GM21381 (cell line): ENCODE measurements around the gene CAPN3.

Experiments
- ATAC-seq: cut with Tn5 transposase; IDR thresholded peaks from one replicate; pipeline ENCODE4 v1.9.1; 2021; ENCODE audit warnings: mild to moderate bottlenecking, moderate library complexity; ENCODE audit not compliant: unreplicated experiment

Gene CAPN3

GRCh38 chr15:42392309-42393024 lies 33.2 kb downstream of the CAPN3 start:
- no peak for ATAC-seq

GRCh38 chr15:42394106-42394505 lies 34.8 kb downstream of the CAPN3 start:
- ATAC-seq = no peak

- ATAC-seq = no peak
These were observed 36.5 kb downstream of the CAPN3 start for GRCh38 chr15:42395838-42396237.

DNA sequence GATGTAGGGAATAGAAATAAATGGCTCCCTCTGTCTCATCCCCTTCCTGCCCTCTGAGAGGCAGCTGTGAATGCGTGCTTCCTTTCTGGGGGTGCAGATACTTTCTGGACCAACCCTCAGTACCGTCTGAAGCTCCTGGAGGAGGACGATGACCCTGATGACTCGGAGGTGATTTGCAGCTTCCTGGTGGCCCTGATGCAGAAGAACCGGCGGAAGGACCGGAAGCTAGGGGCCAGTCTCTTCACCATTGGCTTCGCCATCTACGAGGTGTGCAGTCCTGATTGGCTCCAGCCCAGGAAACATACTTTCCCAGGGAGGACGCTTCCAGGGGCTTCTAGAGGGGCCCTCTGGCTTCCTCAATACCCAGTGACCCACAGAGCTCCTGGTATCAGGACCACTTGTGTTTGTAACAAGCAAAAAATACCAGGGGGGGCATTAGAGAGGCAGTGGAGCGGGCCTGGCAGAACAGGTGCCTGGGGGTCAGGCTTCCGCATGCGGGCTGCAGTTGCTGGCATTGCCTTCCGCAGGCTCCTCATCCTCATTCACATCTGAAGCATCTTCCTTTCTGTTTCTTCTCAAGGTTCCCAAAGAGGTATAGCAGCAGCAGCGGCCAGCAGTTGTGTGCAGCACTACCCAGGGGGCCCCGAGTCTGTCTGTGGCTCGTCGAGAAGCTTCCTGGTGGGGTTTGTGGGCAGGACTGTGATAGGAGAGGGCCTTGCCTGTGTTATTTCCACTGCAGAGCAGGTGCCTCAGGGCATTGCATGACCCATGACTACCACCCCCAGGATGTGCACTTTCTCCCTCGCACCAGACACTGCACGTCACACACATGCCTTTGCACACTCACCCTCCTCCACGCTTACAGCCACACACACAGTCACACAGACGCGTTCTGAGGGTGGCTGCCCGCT lies 42.5 kb downstream of the CAPN3 start:
- ATAC-seq = no peak

DNA sequence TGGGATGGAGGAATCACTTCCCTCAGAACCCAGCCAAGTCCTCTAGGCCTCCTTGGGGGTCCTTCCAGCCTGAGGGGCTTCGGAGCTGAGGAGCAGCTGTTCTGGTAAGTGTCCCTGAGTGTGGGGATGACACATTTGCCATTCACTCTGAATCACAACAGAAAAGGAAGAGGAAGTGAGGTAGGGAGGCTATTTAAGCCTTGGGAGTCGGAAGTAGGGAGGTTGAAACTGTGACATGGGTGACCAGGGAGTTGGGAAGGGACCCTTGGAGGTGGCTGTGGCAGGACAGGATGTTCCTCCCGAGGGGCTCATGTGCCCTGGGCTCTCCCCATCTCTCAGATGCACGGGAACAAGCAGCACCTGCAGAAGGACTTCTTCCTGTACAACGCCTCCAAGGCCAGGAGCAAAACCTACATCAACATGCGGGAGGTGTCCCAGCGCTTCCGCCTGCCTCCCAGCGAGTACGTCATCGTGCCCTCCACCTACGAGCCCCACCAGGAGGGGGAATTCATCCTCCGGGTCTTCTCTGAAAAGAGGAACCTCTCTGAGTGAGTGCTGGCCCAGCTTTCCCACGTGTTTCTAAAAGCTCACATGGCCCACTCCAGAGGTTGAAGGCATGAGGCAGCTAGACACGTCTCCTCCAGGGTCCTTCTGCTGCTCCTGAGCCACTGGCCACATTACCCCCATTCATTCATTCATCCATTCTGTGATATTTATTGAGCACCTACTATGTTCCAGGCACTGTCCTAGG lies 43.3 kb downstream of the CAPN3 start:
- ATAC-seq = no peak

DNA sequence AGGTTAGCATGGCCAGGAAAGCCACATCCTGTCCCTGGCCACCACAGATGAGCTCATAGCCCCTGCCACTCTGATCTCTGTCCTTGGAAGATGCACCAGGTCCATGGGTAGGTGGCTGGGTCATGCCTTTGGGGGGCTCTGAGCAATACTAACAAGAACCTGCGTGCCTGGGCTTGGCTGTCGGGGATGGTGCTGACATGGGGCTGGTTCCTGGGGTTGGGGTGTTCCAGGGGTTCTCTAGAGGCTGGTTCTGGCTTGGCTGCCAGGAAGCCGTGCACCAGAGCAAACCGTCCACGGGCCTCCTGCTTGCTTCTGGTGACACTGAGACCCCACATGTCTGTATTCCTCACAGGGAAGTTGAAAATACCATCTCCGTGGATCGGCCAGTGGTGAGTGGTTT lies 44.1 kb downstream of the CAPN3 start:
- ATAC-seq = no peak

DNA sequence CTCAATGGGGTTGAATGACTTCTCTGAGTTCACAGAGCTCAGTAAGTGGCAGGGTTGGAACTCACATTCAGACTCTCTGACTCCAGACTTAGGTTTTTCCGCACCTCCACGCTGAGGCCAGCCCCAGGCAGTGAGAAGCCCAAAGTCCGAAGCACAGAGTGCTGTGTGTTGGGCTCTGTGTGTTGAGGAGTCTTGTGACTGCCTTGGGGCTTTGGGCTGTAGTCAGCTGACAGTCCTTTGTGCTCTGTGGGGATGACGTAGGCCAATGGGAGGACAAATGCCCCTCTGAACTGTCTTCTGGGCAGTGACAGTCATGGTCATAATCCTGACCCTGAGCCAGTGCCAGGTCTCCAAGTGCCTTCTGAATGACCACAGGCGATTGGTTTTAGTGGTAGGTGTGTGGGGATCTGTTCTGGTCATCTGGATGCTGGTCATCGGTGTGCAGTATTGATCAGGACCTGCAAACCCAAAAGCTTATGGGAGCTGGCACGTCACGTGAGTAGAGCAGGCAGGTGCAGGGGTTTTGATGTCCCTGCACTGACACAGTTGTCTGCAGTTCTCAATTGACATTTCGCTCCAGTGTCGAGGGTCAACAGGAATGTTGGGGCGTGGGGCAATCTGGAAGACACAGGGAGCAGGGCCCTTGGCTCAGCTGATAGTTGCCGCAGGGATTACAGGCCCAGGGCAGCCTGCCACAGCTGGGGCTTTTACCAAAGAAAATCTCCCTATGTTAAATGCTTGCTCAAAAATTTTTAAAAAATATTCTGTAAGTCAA lies 45.3 kb downstream of the CAPN3 start:
- ATAC-seq = no peak

DNA sequence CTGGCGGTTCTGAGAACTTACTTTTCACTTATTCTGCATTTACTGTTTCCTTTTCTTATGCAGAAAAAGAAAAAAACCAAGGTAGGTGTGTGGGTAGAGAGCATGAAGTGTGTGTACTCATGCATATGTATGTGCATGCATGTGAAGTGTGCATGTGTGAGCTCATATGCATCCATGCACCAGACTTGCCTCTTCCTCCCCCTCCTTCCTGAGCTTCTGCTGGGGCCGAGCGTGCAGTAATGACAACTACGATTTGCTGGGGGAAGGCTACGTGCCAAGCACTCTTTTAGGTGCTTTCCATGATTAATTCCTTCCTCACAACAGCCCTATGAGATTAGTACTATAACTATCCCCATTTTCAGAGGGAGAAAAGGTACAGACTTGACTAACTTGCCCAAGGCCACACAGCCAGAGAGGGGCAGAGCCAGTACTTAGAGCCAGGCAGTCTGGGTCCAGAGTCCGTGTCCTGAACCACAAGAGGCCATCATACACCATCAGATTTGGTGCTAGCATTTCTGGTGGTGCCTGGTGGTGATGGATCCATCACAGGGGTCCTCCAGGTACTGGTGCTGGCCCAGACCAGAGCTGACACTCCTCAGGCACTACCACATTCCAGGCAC lies 46.7 kb downstream of the CAPN3 start:
- ATAC-seq = no peak

- ATAC-seq = no peak
These were observed 48.9 kb downstream of the CAPN3 start for GRCh38 chr15:42408178-42408577.

GRCh38 chr15:42409011-42409410 lies 49.7 kb downstream of the CAPN3 start:
- ATAC-seq = no peak

GRCh38 chr15:42411884-42412283 lies 52.6 kb downstream of the CAPN3 start:
- no peak for ATAC-seq

- no peak for ATAC-seq
These were observed 54.6 kb downstream of the CAPN3 start for GRCh38 chr15:42413920-42414319.

GRCh38 chr15:42419369-42419768 lies 60.1 kb downstream of the CAPN3 start:
- no peak for ATAC-seq

DNA sequence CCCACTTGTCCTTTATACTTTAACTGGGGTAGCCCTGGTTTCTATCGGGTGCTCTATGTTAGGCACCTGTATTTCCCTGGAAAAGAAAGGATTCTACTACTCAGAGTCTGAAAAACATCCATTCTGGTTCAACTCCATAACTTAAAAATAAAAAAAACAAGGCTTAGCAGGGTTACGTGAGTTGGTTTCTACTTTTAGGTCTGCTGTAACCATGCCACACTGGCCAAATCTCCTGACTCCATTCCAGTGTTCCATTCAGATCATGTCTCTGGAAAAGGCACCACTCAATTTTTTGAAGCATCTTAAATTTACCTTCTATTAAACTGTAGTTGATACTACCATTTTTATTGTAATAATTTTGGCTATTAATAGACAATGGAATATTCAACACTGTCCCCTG lies 62.1 kb downstream of the CAPN3 start:
- no peak for ATAC-seq

DNA sequence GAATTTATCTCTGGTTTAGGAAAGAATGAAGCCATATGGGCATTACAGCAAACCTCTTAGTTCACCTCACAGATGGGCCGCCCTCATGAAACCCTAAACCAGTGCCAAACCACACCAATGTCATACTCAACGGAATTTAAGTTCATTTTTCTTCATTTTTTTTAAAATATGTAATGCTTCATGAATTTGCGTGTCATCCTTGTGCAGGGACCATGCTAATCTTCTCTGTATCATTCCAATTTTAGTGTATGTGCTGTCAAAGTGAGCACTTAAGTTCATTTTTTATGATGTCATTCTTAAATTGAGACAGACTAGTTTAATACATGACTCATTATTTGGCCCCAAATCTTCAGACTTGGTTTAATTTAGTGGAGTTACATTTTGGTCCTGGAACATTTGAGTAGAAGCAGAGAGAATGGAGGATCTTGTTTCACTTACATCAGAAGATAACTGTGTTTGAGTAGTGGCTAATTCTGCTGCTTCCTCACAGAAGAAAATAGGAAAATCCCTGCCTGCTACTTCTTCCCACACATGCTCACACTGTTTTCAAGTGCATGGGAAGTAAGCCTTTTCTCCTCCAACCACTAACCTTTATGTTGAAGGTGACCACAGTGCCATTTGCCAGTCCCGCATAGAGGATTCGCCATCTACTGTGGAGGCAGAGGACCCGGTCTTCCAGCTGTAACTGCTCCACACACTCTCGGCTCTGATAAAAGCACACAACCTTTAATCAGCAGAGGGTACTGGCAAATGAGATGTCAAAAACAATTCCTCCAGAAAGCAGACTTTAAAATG lies 68.3 kb downstream of the CAPN3 start:
- no peak for ATAC-seq

DNA sequence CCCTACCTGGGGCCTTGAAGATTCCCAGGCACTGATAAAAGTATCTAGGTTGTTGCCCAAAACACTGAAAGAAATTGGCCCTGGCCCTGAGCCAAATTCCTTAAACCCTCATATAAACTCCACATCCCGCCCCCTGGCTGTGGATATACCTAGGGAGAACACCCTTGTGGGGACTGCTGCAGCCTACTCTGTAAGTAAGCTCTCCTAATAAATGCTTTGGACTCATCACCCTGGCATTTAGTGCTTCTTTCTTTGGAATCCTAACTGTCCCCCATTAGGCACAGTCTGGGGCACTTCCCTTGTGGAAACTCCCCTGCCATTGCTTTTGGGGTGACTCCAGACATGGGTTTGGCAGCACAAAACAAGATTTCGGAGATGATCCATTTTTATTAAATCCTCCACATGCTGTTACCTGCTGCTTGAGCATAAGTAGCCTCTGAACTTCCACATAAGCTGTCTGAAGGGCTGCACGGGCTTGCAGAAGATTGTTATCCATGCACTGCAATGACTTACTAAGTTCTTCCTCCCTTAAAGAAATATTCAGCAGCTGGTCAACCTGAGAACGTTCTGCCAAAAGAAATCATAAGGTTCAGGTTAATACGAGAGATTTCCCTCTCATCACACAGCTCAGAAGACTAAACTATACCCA lies 85.2 kb downstream of the CAPN3 start:
- ATAC-seq = no peak

DNA sequence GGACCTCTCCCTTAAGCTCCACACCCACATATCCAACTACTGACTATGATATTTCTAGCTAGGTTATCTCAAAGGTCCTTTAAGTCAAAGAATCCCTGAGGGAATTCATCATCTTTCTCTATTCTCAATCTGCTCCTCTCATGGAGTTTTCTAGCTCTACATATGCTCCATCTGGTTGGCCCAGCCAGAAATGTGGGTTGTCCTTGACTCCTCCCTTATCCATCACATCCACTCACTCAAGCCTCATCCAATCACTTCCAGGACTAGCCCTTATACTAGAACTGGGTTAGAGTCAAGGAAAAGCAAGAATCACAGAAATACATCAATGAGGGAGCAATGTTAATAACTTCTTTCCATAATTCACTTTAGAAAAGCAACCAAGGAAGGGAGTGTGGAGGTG lies 86.2 kb downstream of the CAPN3 start:
- no peak for ATAC-seq

DNA sequence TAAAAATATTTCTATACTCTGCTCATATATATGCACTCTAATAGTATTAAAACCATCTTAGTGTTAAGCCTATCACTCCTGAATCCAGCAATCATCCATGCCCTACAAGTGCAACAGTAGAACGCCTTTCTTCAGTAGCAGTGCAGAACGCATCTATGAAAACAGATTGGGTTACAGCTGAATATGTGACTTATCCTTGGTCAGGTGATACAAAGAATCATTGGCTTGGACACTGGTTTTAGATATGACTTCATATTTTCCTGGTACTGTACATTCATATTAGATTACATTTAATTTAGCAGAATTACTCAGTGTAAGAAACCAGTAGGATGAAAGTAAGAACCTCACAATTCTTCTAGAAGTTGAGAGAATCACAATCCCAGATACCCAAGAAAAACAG lies 88.3 kb downstream of the CAPN3 start:
- no peak for ATAC-seq

DNA sequence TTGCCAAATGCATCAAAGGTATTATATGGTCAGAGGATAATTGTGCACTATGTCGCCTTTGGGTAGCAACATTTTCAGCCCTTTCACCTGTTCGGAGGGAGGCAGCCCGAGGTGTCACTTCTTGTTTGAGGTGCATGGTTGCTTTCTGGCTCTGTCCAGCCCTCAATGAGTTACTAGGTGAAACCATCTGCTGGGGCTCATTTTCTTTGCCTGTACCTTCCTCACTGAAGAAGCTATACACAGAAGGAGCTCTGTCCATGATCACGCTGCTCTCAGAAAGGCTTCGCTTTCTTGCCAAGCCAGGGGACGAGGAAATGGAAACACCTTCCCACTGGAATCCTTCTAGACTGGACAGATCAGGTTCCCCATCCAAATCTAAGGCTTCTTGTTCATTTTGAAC lies 89.0 kb downstream of the CAPN3 start:
- ATAC-seq = no peak
